Type B pancreatic cell (in vitro differentiated cells): ENCODE results near the gene CREB3L4. TPM values are rescaled to one million over a fixed set of nuclear protein-coding genes. Genes with fewer than 3 reads are reported as not detected.

Experiments used
- DNase-seq: peaks from one replicate; pipeline ENCODE4 v3.0.0; 2021; ENCODE audit warnings: mixed read lengths; ENCODE audit not compliant: unreplicated experiment; ENCODE audit errors: extremely low spot score
- H3K27ac Mint-ChIP-seq: 2 replicates; pipeline ENCODE4 v1.8.0; 2021; ENCODE audit warnings: mild to moderate bottlenecking, mixed read lengths
- H3K27me3 Mint-ChIP-seq: 2 replicates; pipeline ENCODE4 v1.8.0; 2021; ENCODE audit warnings: mixed read lengths
- H3K36me3 Mint-ChIP-seq: 2 replicates; pipeline ENCODE4 v1.8.0; 2021; ENCODE audit warnings: mixed read lengths
- H3K4me1 Mint-ChIP-seq: one replicate; pipeline ENCODE4 v1.8.0; 2021; ENCODE audit warnings: mixed read lengths; ENCODE audit not compliant: unreplicated experiment
- H3K4me3 Mint-ChIP-seq: 2 replicates; pipeline ENCODE4 v1.8.0; 2021; ENCODE audit warnings: mild to moderate bottlenecking, mixed read lengths
- H3K9me3 Mint-ChIP-seq: 2 replicates; pipeline ENCODE4 v1.8.0; 2021; ENCODE audit warnings: mixed read lengths
- total RNA-seq: library from RNA; stranded (reverse); gene quantifications from 2 replicates; pipeline ENCODE4 v1.2.1, GENCODE V29; 2021; ENCODE audit warnings: low replicate concordance
- TF ChIP-seq, protein P1 (sequence below): fragments of 200-600 bp; sonication (generic); conservative IDR thresholded peaks from 2 replicates; pipeline ENCODE4 v1.5.0; 2021; ENCODE audit warnings: antibody characterized with exemption, mild to moderate bottlenecking

Gene CREB3L4
- total RNA-seq, 1 donor from 2014 or later, result 31.8 TPM

DNA sequence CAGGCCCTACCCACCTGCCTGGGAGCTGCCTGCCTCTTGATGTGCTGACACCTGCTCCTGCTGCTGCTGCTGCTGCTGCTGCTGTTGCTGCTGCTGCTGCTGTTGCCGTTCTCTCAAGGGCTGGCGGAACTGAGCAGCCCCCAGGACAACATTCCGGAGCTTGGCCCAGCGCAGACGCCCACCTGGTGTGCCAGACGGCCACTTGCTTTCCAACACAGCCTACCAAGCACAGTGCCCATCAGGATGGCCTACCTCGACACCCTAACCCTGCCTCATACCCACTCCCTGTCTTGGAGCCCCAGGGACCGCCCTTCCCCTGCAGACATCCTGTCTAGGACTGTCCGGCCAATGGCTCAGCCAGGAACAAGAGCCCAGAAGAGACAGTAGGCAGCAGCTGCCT, 33.0 kb upstream of the CREB3L4 start:
- TF ChIP-seq, protein P1, sequence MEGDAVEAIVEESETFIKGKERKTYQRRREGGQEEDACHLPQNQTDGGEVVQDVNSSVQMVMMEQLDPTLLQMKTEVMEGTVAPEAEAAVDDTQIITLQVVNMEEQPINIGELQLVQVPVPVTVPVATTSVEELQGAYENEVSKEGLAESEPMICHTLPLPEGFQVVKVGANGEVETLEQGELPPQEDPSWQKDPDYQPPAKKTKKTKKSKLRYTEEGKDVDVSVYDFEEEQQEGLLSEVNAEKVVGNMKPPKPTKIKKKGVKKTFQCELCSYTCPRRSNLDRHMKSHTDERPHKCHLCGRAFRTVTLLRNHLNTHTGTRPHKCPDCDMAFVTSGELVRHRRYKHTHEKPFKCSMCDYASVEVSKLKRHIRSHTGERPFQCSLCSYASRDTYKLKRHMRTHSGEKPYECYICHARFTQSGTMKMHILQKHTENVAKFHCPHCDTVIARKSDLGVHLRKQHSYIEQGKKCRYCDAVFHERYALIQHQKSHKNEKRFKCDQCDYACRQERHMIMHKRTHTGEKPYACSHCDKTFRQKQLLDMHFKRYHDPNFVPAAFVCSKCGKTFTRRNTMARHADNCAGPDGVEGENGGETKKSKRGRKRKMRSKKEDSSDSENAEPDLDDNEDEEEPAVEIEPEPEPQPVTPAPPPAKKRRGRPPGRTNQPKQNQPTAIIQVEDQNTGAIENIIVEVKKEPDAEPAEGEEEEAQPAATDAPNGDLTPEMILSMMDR, result no peak
- Mint-ChIP-seq H3K9me3 (no peaks in the 10 kb centered on the region), H3K4me1 (no peaks in the 10 kb centered on the region), H3K36me3 (no peaks in the 10 kb centered on the region), H3K27ac (no peak overlapping the region), H3K4me3 (no peak overlapping the region), H3K27me3 (no peaks in the 10 kb centered on the region)
- DNase-seq, result no peak

GRCh38 chr1:153936011-153936802, 31.5 kb upstream of the CREB3L4 start:
- Mint-ChIP-seq H3K4me3 (no peak overlapping the region), H3K27me3 (no peaks in the 10 kb centered on the region), H3K27ac (no peak overlapping the region), H3K36me3 (no peaks in the 10 kb centered on the region), H3K4me1 (no peaks in the 10 kb centered on the region), H3K9me3 (no peaks in the 10 kb centered on the region)
- DNase-seq, result no peak
- TF ChIP-seq, protein P1, result no peak

GRCh38 chr1:153937331-153937730, 30.4 kb upstream of the CREB3L4 start:
- H3K4me3 Mint-ChIP-seq, result no peak overlapping the region
- no peaks in the 10 kb centered on the region for H3K36me3 Mint-ChIP-seq
- DNase-seq, result no peak
- H3K27ac Mint-ChIP-seq, result no peak overlapping the region
- TF ChIP-seq, protein P1, result no peak
- H3K9me3 Mint-ChIP-seq, result no peaks in the 10 kb centered on the region
- H3K27me3 Mint-ChIP-seq, result no peaks in the 10 kb centered on the region
- H3K4me1 Mint-ChIP-seq, result no peaks in the 10 kb centered on the region

GRCh38 chr1:153938996-153939395, 28.7 kb upstream of the CREB3L4 start:
- Mint-ChIP-seq H3K4me1 (no peaks in the 10 kb centered on the region), H3K27me3 (no peaks in the 10 kb centered on the region), H3K9me3 (no peaks in the 10 kb centered on the region), H3K36me3 (no peaks in the 10 kb centered on the region), H3K4me3 (no peak overlapping the region), H3K27ac (no peak overlapping the region)
- DNase-seq, result no peak
- TF ChIP-seq, protein P1, result no peak

DNA sequence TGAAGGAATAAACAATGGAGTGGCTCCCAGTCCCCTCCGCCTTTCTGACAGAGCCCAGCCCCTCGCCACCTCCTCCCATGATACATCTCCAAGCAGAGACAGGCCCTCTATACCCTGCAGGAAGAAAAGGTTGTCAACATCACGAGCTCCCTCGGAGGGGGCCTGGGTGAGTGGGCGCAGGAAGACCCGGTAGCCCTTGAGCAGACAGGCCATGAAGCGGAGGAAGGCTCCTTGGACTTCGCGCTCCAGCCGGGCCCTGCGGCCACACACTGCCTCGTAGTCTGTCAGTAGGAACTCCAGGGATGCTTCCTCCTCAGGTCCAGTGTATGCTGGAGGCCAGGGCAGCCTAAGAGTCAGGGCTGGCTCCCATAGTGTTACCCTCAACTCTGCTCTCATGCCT, 28.2 kb upstream of the CREB3L4 start:
- H3K4me3 Mint-ChIP-seq, result no peak overlapping the region
- peaks cover 2% of the 10 kb centered on the region for H3K4me1 Mint-ChIP-seq
- TF ChIP-seq, protein P1, result no peak
- no peak overlapping the region for H3K27ac Mint-ChIP-seq
- H3K27me3 Mint-ChIP-seq, result no peaks in the 10 kb centered on the region
- DNase-seq, result no peak
- H3K36me3 Mint-ChIP-seq, result no peaks in the 10 kb centered on the region
- no peaks in the 10 kb centered on the region for H3K9me3 Mint-ChIP-seq
